Stimulated activated CD4-positive, alpha-beta T cell treated with anti-CD3 and anti-CD28 coated beads, Interleukin-15, amount 100 ng/mL, for 24 hours (primary cell): Measurements from ENCODE around the gene RAB3D.

ENCODE experiments used
- DNase-seq: peaks from one replicate; pipeline ENCODE4 v3.0.0-alpha.2; 2020

RAB3D gene

DNA sequence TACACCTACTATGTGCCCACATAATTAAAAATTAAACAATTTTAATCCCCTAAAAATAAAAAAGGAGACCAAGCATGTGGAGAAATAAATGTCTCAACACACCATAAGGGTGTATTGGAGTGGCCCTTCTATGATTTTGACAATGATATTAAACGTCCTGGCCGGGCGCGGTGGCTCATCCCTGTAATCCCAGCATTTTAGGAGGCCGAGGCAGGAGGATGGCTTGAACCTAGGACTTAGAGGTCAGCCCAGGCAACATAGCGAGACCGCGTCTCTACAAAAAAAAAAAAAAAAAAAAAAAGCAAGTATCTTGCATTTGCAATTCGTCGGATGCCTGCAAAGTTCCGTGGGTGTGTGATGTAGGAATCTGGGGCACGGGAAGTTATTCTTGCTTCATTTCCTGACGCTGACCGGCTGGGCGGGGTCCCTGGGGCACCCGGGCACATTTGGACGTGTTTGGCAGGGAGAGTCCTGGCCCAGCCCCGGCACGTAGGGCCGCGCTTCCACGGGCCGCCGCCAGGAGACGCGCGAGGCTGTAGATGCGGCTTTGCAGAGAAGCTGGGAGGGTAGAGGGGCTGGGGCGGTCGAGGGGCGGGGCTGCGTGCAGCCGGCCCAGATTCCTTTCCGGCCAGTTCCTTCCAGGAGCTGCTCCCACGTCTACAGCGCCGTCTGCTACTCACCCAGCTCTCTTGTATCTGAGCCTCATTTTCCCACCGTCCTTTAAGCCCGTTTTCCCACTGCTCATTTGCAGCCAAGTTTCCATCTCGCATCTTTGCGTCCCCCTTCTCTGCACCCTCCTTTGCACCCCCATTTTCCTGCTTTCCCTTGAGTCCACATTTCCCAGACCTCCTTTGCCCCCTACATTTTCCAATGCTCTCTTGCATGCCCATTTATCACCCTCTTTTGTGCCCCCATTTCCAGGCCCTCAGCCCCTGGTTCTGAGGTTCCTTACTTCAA is 45.7 kb downstream of the RAB3D start:
- peak; percentile 90 for DNase-seq

DNA sequence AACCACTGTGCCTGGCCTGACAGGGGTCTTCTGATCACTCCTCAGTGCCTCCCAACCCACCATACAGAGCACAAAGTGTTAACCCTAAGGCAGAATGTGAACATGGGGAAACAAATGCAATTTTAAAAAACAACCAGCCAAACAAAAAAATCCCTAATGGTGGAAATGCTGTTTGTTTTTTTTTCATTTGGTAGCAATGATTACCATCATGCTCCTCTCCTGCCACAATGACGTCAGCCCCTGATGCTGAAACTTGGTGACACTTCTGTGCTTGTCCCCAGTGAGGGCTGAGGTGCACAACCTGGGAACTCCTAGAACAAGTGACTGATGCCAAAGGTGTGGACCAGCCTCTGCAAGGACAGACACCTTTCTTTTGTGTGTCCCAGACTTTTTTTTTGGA is 47.5 kb downstream of the RAB3D start:
- DNase-seq: no peak

- DNase-seq: no peak
Measured at GRCh38 chr19:11291415-11291814, 48.0 kb downstream of the RAB3D start.

- DNase-seq: no peak
Measured at GRCh38 chr19:11290256-11290655, 49.2 kb downstream of the RAB3D start.

DNA sequence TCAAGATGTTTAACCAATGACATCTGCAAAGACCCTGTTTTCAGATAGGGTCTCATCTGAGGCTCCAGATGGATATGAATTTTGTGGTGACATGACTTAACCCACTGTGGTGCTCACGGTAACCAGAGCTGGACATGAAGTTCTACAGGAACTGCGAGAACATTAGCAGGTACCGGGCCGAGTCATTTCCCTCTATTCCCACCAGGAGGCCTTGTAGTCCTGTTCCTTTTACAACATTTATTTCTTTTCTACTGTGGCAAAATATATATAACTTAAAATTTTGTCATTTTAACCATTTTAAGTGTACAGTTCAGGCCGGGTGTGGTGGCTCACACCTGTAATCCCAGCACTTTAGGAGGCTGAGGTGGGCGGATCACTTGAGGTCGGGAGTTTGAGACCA is 51.1 kb downstream of the RAB3D start:
- no peak for DNase-seq

DNA sequence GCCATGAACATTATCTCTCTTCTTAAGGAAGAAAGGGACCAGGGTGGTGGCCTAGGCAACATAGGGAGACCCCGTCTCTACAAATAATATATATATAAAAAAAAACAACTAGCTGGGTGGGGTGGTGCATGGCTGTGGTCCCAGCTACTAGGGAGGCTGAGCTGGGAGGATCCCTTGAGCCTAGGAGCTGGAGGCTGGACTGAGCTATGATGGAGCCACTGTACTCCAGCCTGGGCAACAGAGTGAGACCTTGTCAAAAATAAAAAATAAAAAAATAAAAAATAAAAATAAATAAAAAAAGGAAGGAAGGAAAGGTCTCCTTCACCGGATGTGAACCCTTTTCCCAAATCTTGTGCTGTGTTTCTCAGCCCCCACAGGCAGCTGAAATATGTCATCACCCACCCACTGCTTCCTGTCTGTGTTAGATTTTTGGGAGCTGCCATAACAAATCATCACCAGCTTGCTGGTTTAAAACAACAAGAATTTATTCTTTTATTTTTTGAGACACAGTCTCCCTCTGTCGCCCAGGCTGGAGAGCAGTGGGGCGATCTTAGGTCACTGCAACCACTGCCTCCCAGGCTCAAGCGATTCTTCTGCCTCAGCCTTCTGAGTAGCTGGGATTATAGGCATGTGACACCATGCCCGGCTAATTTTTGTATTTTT is 53.0 kb downstream of the RAB3D start:
- no peak for DNase-seq

GRCh38 chr19:11284515-11284914 is 54.9 kb downstream of the RAB3D start:
- DNase-seq: no peak

DNA sequence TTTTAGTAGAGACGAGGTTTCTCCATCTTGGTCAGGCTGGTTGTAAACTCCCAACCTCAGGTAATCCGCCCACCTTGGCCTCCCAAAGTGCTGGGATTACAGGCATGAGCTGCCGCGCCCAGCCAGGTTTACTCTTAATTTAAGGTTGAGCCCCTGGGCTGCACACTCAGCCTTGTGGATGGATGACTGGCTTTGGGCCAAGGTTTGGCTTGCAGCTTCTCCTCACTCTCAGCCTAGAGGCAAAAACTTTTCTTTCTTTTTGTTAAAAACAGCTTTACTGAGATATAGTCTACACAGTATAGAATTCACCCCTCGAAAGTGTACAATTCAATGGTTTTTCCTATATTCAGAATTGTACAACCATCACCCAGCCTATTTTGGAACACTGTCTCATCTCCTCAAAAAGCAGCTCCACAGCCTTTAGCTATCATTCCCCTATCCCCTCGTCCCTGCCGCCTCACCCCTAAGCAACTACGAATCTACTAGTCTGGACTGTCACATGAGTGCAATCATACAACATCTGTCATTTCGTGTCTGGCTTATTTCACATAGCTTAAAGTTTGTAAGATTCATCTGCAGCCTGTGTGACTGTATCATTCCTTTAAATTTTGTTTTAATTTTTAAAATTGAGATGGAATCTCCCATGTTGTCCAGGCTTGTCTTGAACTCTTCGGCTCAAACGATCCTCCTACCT is 58.0 kb downstream of the RAB3D start:
- DNase-seq: no peak

DNA sequence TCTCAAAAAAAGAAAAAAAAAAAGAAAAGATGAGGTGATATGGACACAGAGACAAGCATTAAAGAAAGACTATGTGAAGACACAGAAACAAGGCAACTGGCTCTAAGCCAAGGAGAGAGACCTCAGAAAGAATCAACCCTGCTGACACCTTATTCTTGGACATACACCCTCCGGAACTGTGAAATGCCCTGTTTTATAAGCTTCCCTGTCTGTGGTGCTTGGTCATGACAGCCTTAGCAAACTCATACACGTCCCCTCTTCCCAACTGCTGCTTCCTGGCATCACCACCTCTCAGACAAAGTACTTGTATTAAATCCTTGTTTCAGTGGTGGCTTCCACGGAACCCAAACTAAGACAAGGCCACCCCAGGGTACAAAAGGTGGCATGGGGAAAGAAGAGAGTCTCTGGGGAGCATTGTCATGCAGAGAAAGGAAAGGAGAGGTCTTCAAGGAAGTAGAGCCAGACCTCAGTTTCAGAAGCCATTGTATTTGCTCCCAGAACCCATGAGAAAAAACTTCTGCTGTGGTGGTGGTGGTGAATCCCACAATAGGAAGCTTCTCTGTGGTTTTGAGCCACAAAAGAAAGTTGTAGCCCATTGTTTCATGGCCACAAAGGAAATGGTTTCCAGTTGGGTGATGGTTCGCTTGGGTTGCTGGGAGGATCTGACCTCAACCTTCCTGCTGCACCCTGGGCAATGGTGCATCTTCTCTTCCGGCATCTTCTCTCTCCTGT is 59.8 kb downstream of the RAB3D start:
- peak; percentile 39 for DNase-seq

DNA sequence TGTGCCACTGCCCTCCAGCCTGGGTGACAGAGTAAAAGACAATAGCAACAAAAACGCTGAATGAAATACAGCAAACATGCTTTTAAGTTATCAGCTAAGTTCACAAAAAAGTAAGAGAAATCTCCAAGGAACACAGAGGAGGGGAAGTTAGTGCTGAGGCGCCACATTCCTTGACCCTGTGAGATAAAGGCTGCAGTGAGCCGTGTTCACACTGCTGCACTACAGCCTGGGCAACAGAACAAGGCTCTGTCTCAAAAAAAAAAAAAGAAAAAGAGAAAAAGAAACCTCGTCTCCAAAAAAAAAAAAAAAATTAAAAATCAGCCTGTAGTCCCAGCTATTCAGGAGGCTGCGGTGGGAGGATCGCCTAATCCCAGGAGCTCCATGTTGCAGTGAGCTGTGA is 60.8 kb downstream of the RAB3D start:
- no peak for DNase-seq

DNA sequence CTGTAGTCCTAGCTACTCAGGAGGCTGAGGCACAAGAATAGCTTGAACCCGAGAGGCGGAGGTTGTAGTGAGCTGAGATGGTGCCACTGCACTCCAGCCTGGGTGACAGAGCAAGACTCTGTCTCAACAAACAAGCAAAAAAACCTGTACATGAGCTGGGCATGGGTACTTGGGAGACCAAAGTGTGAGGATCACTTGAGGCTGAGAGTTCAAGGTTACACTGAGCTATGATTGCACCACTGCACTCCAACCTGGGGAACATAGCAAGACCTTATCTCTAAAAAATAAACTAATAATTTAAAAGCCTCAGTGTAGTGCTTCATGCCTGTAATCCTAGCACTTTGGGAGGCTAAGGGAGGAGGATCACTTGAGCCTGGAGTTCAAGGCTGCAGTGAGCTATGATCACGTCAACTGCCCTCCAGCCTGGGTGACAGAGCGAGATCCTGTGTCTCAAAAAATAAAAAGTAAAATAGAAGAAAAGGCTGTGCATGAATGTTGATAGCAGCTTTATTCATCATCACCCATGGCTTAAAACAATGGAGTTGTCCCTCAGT is 64.8 kb downstream of the RAB3D start:
- no peak for DNase-seq

- no peak for DNase-seq
Measured at GRCh38 chr19:11273989-11274388, 65.5 kb downstream of the RAB3D start.

- no peak for DNase-seq
Measured at GRCh38 chr19:11273296-11273695, 66.2 kb downstream of the RAB3D start.
